Panc1 (cell line): ENCODE measurements around the gene TMEM267. TPM values are rescaled to one million over a fixed set of nuclear protein-coding genes. Genes with fewer than 3 reads are reported as not detected.
A peak's percentile ranks its signal among the peaks of the same experiment; 100 is the strongest.

Experiments
- ATAC-seq: fragments of 200-7000 bp; cut with Tn5 transposase; 2 replicates; pipeline ENCODE4 v1.9.1; 2020; ENCODE audit warnings: mild to moderate bottlenecking, moderate library complexity
- BruUV-seq: library from RNA; stranded (reverse); fragments of 400-500 nt; replicated peaks from 2 replicates; lab custom pipeline; 2021; lab: Mats Ljungman, UMichigan
- CTCF ChIA-PET: fragments of 300-600 bp; sonication (Branson Sonifier 250); formaldehyde crosslinking; loops from one replicate; lab custom pipeline; 2022; ENCODE audit warnings: antibody characterized with exemption; lab: Charles Lee
- POLR2A ChIA-PET: fragments of 300-600 bp; sonication (Branson Sonifier 250); formaldehyde crosslinking; loops from one replicate; lab custom pipeline; 2022; ENCODE audit warnings: antibody characterized with exemption; lab: Charles Lee
- DNase-seq: peaks from one replicate; pipeline ENCODE4 v3.0.0-alpha.2; 2010; ENCODE audit warnings: low read depth, low spot score
- H3K27ac ChIP-seq: 2 replicates; pipeline ENCODE4 v1.5.1; 2011; ENCODE audit warnings: mild to moderate bottlenecking, low read length, inconsistent platforms
- H3K27me3 ChIP-seq: fragments of 200-500 bp; sonication (Bioruptor generic); 2 replicates; pipeline ENCODE4 v1.6.0; 2014; ENCODE audit warnings: low read length, inconsistent platforms; ENCODE audit not compliant: control insufficient read depth, insufficient read depth
- H3K36me3 ChIP-seq: fragments of 200-500 bp; sonication (Bioruptor generic); 2 replicates; pipeline ENCODE4 v1.5.1; 2014; ENCODE audit warnings: inconsistent platforms, mild to moderate bottlenecking, low read length, moderate library complexity; ENCODE audit not compliant: control insufficient read depth, insufficient read depth
- H3K4me1 ChIP-seq: 2 replicates; pipeline ENCODE4 v1.5.1; 2011; ENCODE audit warnings: inconsistent platforms, mild to moderate bottlenecking, low read length, moderate library complexity; ENCODE audit not compliant: control insufficient read depth, insufficient read depth
- H3K4me3 ChIP-seq, 2 experiments: 2 replicates each; pipeline ENCODE4 v1.5.1; 2011 to 2012; ENCODE audit warnings: low read depth in 2 of 2, low read length in 2 of 2, mild to moderate bottlenecking in 2 of 2, inconsistent platforms in 1 of 2, moderate library complexity in 1 of 2
- H3K9me3 ChIP-seq: fragments of 200-500 bp; sonication (Bioruptor generic); 2 replicates; pipeline ENCODE4 v1.5.1; 2014; ENCODE audit warnings: low read depth, mild to moderate bottlenecking, inconsistent platforms, low read length, moderate library complexity; ENCODE audit not compliant: control insufficient read depth, insufficient read depth
- CTCF ChIP-seq: fragments of 450-650 bp; IDR thresholded peaks from 2 replicates; pipeline ENCODE4 v1.5.1; 2017; ENCODE audit warnings: mild to moderate bottlenecking
- POLR2AphosphoS5 ChIP-seq: IDR thresholded peaks from 2 replicates; pipeline ENCODE4 v1.6.1; 2012; ENCODE audit warnings: mild to moderate bottlenecking, low read depth, low read length, moderate library complexity
- REST ChIP-seq, 2 experiments: IDR thresholded peaks; 2 replicates each; pipeline ENCODE4 v1.6.1; 2011 to 2012; ENCODE audit warnings: low read depth in 2 of 2, control low read depth in 1 of 2, low read length in 1 of 2, mild to moderate bottlenecking in 1 of 2, moderate library complexity in 1 of 2; ENCODE audit not compliant: insufficient read depth in 1 of 2
- TCF7L2 ChIP-seq: IDR thresholded peaks from 2 replicates; pipeline ENCODE4 v1.6.1; 2011; ENCODE audit warnings: mild to moderate bottlenecking, low read depth, low read length, inconsistent platforms
- in situ Hi-C: cut with HindIII; loops from 2 replicates; pipeline ENCODE4 v1.10.0; 2016; ENCODE audit warnings: low sequenced_read_pairs, low pct_unique_long_range_greater_than_20kb
- intact Hi-C: fragments of 100-400 bp; cut with micrococcal nuclease; formaldehyde crosslinking; loops from one replicate; pipeline ENCODE4 v1.10.0; 2022; ENCODE audit not compliant: unreplicated experiment
- total RNA-seq: library from RNA; stranded (reverse); gene quantifications from one replicate; pipeline ENCODE4 v1.2.1, GENCODE V29; 2021; ENCODE audit not compliant: unreplicated experiment

The TMEM267 gene
- total RNA-seq, 1 experiment from 2014 or later, result 22.0 TPM

- H3K27ac ChIP-seq, result no peak overlapping the region
- in situ Hi-C loops (no loop called here), intact Hi-C loops (loop anchor here (5.0 kb wide), 1 partner anchor 80 kb away; the partner anchor contains the start of gene TMEM267)
- ATAC-seq, result peak; percentile 67; the same call in 1 of the 2 replicates
- TF ChIP-seq POLR2AphosphoS5 (no peak), CTCF (peak; percentile 40), TCF7L2 (no peak)
- H3K4me1 ChIP-seq, result no peaks in the 10 kb centered on the region
- no peaks in the 10 kb centered on the region for H3K27me3 ChIP-seq
- DNase-seq, result no peak
- H3K9me3 ChIP-seq, result no peaks in the 10 kb centered on the region
- ChIA-PET CTCF (interaction anchor here (1.0 kb wide), 1 partner anchor 82 kb away, joined by 3 read pairs; the partner anchor contains the start of gene TMEM267), POLR2A (interaction anchor here (0.6 kb wide), 1 partner anchor 25 kb away, joined by 5 read pairs; no protein-coding TSS in a partner anchor)
- no TSS peak for BruUV-seq
- no peak overlapping the region for H3K4me3 ChIP-seq
- no peaks in the 10 kb centered on the region for H3K36me3 ChIP-seq
Measured at GRCh38 chr5:43401827-43402226, 81.8 kb downstream of the TMEM267 start.

GRCh38 chr5:43400082-43400481 is 83.6 kb downstream of the TMEM267 start:
- POLR2A ChIA-PET, result no interaction called here
- Histone ChIP-seq H3K4me3 (no peak overlapping the region), H3K27ac (no peak overlapping the region), H3K36me3 (no peaks in the 10 kb centered on the region), H3K4me1 (no peaks in the 10 kb centered on the region), H3K9me3 (no peaks in the 10 kb centered on the region), H3K27me3 (no peaks in the 10 kb centered on the region)
- CTCF ChIA-PET, result interaction anchor here (1.2 kb wide), 1 partner anchor 84 kb away, joined by 5 read pairs; the partner anchor contains the start of gene TMEM267
- no peak for TF ChIP-seq TCF7L2
- TF ChIP-seq CTCF, result peak; percentile 61
- no peak for TF ChIP-seq POLR2AphosphoS5
- no peak for TF ChIP-seq REST (IDR thresholded peaks at IDR 0.05; ENCODE audit: insufficient read depth in 1 of 2, low read depth in 2 of 2, low read length in 1 of 2)
- intact Hi-C loops, result loop anchor here (5.0 kb wide), 1 partner anchor 82 kb away; the partner anchor contains the start of gene TMEM267
- ATAC-seq (no peak), DNase-seq (no peak)
- no TSS peak for BruUV-seq
- in situ Hi-C loops, result no loop called here
